HG03159 (cell line): ENCODE measurements around the gene USB1.

Source experiments
- ATAC-seq: cut with Tn5 transposase; IDR thresholded peaks from one replicate; pipeline ENCODE4 v1.9.1; 2021; ENCODE audit warnings: mild to moderate bottlenecking, moderate library complexity; ENCODE audit not compliant: unreplicated experiment

USB1 gene

GRCh38 chr16:58046054-58046881 is 45.1 kb downstream of the USB1 start:
- no peak for ATAC-seq

DNA sequence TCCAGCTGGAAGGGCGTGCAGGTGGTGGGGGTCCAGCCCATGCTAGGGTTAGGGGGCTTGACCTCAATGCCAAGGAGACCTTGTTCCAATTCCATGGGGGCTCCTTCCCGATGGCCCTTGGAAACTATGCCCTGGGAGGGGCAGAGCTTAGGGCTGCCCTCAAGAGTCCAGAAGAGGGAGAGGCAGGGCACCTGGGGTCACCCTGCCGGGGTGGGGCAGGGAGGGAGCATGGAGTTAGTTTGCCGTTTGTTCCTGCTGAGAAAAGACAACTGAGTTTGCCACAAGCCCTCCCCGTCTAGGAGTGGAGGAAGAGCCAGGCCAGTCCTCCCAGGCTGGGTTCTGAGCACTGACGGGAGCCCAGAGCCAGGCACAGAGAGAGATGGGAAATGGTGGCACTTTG is 45.7 kb downstream of the USB1 start:
- ATAC-seq: no peak

DNA sequence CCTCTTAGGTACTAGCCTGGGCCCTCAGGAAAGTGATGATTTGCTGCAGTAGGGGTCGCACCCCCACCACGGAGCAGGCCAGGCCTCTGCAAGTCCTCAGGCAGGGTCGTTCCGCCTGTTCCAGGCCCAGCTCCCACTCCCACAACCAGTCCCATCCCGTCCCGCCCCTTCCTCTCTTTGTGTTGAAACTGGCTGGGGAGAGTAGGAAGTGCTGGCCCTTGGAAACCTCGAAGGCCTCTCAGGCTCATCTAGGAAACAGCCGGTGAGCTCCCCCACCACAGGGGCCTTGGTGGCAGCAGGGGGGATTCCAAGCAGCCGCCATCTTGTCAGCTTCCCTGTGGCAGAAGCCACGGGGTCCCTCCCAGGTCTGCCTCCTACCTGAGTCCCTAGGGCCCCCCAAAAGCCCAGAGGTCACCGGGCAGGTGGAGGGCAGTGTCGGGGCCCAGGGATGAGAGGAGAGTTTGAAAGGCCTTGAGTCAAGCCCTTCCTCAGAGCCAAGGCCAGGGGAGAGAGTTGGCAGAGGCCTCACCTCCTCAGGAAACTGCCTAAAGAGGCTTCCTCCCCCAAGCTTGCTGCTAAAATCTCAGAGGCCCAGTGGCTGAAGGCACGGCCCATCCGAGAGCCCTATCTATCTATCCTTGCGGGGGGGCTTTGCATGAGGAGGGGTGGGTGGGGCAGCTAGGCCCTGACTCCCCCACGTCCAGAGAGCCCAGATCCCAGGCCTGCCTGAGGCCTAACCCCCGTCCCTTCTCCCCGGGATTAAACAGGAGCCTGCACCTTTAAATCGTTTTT is 46.5 kb downstream of the USB1 start:
- ATAC-seq: no peak

GRCh38 chr16:58048494-58049231 is 47.5 kb downstream of the USB1 start:
- ATAC-seq: no peak

DNA sequence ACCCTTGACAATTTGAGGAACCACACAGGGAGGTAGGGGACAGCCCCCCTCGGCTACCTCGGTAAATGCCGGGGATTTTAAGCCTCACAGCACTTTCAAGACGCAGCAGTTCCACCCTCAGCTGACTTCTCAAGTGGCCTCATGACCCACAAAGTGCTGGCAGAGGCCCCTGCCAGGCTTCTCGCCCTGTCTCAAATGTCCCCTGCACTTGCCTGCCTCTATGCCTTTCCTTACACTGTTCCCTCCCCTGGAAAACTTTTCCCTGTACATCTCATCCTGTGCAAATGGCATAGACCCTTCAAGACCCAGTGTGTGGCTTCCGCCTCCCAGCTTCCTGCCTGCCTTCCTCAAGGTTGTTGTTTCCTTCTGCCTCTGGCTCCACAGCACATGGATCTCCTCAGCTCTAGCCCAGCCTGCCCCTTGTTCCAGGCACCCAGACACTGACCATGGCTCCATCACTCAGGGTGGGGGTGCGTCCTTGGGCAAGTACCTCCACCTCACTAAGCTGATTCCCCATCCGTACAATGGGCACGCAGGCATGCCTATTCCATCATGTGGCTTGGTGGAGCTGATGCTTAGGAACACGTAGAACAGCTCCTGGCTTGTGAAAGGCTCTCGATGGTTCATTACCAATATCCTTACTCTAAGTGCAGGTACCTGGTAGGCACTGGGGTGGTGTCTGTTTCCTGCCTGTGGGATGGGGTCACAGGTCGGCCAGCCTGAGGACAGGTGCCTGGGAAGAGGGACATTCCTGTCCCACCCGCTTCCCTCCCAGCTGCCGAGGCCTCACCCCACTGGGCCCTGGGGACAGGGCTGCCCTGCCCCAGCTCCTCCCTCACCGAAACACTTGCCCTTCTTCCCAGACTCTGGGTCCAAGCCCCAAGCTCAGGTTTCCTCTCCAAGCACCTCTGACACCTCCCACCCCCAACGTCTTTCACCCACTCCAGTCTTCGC is 48.3 kb downstream of the USB1 start:
- no peak for ATAC-seq

DNA sequence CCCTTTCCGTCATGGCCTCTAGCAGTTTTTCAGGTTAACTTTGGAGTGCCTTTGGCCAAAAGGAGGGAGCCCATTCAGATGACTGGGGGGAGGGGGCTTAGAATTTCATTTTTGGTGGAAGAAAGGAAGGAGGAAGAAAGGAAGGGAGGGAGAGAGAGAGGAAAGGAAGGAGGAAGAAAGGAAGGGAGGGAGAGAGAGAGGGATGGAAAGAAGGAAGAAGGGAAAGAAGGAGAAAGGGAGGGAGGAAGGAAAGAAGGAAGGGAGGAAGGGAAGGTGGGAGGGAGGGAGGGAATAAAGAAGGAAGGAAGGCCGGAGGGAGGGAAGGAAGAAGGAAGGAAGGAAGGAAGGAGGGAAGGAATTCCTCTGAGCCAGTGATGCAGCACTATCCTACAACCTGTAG is 50.1 kb downstream of the USB1 start:
- ATAC-seq: no peak

DNA sequence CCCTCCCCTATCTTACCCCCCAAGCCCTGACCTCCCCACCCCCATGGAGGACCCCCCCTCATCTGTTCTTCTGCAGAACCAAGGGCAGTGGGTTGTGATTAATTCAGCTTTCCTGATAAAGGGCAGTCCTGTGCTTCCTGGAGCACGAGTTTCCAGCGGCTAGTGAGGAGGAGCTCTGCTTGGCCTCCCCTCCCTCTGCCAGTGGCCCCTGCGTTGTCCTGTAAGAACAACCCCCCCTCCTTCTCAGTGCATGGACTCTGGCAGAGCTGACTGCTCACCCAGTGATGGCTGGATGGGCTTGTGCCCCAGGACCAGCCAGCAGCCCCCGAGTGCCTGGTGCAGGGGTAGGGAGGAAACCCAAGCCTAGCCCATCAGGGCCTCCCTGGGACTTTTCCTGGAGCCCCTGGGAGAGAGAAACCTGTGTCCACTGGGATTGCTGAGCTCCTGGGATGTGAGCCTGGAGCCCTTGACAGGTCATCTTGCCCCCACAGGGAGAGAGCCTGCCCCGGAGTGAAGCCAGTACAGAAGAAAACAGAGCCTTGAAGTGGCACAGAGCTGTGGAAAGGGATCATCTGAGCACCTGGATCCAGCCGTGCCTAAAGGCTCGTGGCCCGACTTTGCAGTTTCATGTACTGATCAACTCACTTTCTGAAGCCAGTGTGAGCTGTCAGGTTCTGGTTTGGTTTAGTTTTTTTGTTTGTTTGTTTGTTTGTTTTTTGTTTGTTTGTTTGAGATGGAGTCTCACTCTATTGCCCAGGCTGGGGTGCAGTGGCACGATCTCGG is 50.8 kb downstream of the USB1 start:
- ATAC-seq: no peak

DNA sequence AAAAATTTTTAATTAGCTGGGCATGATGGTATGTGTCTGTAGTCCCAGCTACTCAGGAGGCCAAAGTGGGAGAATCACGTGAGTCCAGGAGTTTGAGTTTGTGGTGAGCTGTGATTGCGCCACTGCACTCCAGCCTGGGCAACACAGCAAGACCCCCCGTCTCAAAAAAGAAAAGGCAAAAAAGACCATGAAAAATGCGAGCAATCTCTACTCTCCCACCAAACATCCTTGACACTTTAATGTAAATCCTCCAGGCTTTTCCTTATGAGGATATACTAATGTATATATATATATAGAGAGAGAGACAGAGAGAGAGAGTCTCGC is 52.4 kb downstream of the USB1 start:
- ATAC-seq: no peak

DNA sequence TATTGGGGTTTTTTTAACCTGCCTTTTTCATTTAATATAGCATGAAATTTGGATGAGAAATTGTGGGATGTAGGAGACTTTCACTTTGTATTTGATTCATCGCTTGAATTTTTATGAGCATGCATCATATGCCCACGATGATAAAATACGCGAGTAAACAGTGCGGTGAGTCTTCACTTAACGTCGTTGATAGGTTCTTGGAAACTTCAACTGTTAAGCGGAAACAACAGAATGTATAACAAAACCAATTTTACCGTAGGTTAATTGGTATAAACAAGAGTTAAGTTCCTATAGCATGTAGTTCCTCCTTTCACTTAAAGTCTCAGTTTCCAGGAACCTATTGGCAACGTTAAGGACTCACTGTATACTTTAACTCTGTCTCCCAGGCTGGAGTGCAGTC is 53.1 kb downstream of the USB1 start:
- no peak for ATAC-seq

DNA sequence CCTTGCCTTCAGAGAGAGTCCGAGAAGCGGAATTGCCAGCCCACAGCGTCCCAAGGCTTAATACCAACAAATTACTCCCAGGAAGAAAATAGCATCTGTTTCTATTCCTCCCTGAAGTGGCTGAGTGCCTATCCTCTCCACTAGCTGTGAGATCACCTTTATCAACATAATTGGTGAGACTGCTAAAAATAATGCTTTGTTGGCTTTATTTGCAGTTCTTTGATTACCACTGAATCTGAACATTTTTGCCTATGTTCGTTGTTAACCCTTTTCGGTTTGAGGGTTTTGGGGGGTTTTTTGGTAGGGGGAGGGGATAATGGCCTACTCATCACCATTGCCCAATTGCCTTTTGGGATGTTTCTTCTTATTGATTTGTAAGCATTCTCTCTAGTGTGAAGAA is 55.4 kb downstream of the USB1 start:
- ATAC-seq: no peak

DNA sequence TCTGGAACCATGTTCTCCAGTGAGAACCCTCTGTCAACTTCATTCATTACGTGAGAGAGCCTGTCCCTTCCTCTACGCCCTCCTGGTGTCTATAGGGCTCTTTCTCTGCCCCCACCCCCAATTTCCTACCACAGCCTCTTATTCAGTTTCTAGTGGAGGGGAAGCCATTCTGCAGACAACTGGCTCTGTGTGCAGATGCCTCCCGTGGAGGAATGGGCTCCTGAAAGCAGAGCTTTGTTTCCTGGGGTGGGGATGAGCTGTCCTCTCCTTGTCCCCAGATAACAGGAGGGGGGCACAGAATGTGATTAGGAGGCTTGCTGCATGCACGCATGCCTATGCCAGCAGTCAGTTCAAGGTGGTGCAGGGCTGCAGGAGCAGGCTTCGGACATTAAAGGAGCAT is 55.9 kb downstream of the USB1 start:
- ATAC-seq: no peak

DNA sequence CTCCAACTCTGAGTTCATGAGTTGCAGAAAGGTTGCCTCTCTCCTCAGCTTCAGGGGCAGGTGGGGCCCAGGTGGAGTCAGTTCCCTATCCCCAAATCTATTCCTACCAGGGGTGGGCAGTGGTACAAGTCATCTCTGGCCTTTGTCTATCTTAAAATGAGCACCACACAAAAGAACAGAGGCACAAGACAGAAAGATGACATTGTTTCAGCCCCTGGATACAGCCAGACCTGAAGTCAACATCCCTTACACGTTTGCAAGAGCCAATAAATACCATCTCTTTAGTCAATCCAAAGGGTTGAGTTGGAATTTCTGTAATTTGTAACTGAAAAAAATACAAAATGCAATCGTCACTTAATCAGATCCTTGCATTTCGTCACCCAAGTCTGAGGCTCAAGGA is 56.6 kb downstream of the USB1 start:
- ATAC-seq: no peak

- ATAC-seq: no peak
Measured at GRCh38 chr16:58062821-58063220, 61.6 kb downstream of the USB1 start.

GRCh38 chr16:58063377-58064076 is 62.3 kb downstream of the USB1 start:
- ATAC-seq: no peak

DNA sequence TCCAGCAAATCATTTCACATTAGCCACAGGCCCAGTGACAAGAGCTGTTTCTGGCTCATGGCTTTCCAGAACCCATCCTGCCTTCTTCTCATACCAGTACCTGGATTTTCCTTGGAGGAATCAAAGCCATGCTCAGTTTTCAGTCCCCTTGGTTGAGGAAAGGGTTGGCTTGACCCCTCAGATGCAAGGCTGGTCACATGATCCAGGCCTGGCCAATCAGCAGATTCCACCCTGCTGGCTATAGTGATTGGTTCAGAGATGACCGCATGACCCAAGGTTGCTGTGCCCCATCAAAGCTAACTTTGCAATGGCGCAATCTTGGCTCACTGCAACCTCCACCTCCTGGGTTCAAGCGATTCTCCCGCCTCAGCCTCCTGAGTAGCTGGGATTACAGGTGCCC is 69.4 kb downstream of the USB1 start:
- ATAC-seq: no peak
